Amniotic epithelial cell (primary cell): ENCODE measurements around the gene SERPINB10.

Source experiments
- DNase-seq: peaks from one replicate; pipeline ENCODE4 v3.0.0-alpha.2; 2010; ENCODE audit warnings: low read depth

The SERPINB10 gene

GRCh38 chr18:63947051-63947790 lies 39.5 kb downstream of the SERPINB10 start:
- DNase-seq, result no peak

- DNase-seq, result peak; percentile 38
Measured at GRCh38 chr18:63949068-63949737, 41.4 kb downstream of the SERPINB10 start, which contains the start of gene HMSD. Gene HMSD (plus strand): TSS chr18:63949301. CDS start chr18:63953456, 4,155 bp downstream.

DNA sequence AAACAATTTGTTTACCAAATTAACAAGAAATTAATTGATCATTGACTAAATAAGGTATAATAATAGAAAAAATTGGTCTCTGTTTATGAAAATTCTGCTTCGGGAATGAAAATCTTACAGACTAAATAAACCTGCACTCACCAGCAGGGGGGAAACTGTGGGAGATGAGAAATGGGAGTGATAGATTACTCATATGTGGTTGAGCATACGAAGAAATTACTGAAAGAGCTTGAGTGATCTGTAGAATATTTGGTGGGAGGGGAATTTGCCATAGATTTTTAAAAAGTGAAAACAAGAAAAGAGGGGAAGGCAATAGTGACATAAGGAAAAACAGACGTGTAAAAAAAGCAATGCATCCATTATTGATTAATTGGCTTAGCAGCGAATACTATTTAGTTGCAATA lies 43.5 kb downstream of the SERPINB10 start:
- peak; percentile 56 for DNase-seq

GRCh38 chr18:63953811-63954210 lies 46.1 kb downstream of the SERPINB10 start:
- no peak for DNase-seq

- DNase-seq, result no peak
Measured at GRCh38 chr18:63956755-63957154, 49.0 kb downstream of the SERPINB10 start.

DNA sequence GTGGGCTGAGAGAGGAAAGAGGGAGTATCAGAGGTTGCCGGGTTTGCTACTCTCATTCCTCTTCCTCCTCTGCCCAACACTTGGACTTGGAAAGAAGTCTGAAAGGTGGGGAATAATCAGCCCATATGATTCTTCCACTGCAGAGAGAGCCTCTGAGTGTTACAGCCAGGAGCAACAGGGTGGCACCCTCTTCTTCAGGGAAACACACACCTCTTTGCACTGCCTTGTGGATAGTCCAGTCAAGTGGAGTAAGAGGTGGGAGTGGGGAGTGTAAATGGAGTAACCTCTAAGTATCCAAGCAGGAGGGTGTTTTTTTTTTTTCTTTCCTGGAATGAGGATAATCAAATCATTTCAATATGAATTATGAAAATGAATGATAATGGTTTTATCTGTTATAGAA lies 53.1 kb downstream of the SERPINB10 start:
- no peak for DNase-seq

DNA sequence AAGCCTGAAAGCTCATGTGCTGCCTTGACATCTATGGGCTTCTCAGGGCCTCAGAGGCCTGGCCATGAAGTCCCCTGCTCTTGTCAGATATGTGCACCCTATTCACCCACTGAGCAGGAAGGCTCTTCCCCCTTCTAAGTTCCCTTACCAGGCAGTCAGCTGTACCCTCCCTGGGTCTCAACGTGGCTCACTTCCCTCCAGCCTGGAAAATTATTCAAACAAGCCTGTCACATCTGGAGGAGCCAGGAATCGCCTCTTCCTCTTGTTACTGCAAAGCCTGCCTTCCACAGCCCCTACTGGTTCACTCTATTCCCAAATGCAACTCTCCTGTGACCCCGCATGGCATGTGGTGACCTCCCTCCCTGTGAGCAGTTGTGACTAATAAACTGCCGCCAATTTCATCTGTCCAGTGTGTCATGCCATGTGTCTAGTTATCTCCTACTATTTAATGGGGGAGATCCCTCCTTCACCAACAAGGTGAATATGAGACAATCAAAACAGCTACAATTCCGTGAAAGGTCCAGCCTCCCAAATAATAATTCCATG lies 53.8 kb downstream of the SERPINB10 start:
- DNase-seq, result no peak

DNA sequence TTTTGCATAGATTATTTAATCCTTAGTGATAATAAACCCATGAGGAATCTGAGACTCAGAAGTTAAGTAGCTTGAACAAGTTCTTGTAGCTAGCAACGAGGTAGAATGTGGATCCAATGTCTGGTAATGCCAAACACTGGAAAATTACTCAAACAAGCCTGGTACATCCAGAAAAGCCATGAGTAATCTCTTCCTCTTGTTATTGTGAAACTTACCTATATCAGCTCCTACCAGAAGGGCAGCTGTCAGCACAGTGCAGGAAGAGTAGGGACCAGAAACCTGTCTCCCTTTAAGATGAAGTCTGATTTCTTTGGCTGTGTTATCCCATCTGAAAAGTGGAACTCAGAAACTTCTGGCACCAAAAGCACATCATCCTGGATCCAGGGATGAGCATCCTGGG lies 54.4 kb downstream of the SERPINB10 start:
- DNase-seq, result peak; percentile 55

DNA sequence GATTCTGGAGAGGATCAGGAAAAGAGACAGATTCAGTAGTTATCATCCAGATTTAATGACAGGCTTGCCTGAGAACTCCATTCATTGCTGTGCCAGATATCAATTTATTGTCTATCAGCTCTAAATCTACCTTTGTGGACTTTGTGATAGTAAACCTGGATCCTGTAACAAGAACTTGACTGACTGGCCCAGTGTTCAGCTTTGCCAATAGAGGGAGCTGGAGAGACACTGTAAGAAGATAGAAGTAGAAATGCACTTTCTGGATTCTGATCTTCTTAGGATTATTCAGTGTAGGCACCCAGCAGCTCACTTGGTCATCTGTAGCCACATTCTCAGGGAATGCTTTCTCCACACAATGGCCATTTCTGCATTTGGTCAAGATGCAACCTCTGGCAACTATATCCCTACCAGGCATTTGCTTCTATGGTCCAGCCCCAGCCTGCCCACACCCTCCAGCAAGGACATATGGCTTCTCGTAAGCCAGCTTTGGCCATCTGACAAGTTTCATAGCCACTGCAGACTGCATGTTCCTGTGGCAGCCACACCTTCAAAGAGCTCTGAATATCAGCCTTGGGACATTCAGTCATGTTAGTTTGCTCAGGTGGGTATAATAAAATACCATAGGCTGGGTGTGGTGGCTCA lies 56.0 kb downstream of the SERPINB10 start:
- DNase-seq, result peak; percentile 67

- DNase-seq, result no peak
Measured at GRCh38 chr18:63964908-63965307, 57.1 kb downstream of the SERPINB10 start.

DNA sequence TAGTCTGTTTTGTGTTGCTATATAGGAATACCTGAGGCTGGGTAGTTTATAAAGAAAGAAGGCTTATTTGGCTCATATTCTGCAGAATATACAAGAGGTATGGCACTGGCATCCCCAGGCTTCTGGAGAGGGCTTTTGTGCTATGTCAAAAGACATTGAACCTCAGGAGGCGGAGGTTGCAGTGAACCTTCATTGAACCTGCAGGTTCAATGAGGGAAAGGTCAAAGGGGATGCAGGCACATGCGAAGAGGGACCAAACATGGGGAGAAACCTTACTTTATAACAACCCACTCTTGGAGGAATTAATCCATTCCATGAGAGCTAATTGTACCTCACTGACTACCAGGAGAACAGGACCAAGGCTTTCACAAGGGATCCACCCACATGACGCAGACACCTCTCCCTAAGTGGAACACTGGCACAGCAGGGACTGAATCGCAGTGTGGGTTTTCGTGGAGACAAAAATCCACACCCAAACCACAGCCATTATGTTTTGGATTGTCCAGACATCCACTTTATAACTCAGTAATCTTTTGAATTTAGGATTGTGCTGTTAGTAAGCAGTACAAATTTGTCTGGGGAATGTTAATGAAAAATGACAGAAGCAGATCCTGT lies 58.1 kb downstream of the SERPINB10 start:
- no peak for DNase-seq

GRCh38 chr18:63969942-63970808 lies 62.4 kb downstream of the SERPINB10 start, which contains the start of gene SERPINB8:
Gene SERPINB8 (plus strand): TSS chr18:63970081. CDS start chr18:63978309, 8,228 bp downstream.
- DNase-seq, result peak; percentile 93

- no peak for DNase-seq
Measured at GRCh38 chr18:63970809-63971205, 63.0 kb downstream of the SERPINB10 start.

DNA sequence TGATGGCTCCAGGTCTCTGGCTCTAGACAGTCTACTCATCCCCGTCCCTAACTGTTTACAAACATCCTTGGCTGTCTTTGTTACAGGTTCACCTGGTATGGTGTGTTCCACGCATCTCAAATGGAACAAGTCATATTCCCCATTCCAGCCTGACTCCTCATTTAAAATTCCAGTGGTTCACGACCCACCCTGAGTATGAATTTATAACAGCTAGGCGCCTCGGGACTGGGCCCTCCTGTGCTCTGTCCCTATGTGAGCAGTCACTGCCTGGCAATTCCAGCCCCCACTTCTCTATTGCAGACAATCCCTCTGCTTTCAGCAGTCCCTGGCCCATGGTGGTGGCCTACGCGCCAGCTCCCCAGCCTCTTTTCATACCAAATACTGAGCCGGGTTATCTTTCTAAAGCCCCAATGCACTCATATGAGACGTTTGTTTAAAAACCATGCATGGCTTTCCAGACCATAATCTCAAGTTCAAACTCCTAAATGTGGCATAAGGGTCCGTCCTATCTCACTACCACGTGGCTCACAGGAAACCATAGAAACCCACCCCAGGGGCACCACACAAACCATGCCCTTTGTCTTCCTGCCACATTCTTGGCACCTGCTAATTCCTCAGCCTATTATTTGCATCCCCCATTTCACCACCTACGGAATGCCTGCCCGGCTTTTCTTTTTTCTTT lies 63.7 kb downstream of the SERPINB10 start:
- DNase-seq, result no peak

DNA sequence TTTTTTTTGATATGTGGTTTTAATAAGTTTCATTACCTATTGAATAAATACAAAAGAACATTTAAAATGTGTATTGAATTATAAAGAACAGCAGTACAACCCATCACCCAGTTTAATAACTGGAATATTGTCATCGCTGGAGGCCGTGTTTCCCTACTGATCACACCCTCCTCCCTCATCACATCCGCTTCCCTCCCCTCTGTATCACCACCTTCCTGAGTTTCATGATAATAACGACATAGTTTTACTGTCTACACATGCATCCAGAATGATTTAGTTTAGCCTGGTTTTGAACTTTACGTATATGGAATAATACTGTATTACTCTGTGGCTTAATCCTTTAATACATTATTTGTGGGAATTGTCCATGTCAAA lies 64.2 kb downstream of the SERPINB10 start:
- DNase-seq, result no peak

GRCh38 chr18:63974991-63975390 lies 67.2 kb downstream of the SERPINB10 start:
- peak; percentile 64 for DNase-seq

DNA sequence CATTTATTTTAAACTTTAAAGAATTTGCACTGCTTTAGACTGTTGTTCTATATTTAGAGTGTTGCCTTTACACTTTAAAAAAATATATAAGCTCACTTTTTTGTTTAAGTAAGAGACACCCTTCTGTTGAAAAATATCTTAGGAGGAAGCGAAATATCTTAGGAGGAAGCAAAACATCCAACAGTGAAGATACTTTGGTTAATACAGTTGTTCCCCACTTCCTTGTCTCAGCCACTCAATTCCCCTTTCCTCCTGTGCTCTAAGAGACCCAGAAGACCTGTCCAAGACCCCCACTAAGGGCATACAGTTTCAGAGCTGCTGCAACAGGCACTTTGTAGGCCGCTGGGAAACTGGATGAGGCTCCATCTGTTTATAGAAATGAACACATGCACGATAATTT lies 67.9 kb downstream of the SERPINB10 start:
- no peak for DNase-seq

GRCh38 chr18:63977040-63977439 lies 69.3 kb downstream of the SERPINB10 start:
- DNase-seq, result no peak

- peak; percentile 59 for DNase-seq
Measured at GRCh38 chr18:63979409-63979920, 71.7 kb downstream of the SERPINB10 start.

GRCh38 chr18:63980027-63980426 lies 72.3 kb downstream of the SERPINB10 start:
- DNase-seq, result no peak
